K562 (cell line): Measurements from ENCODE around the gene SREBF1. TPM values are rescaled to one million over a fixed set of nuclear protein-coding genes. Genes with fewer than 3 reads are reported as not detected.

ENCODE experiments used
- ATAC-seq: fragments of 200-7000 bp; cut with Tn5 transposase; 3 replicates; pipeline ENCODE4 v1.9.1; 2020; ENCODE audit warnings: moderate library complexity
- BruUV-seq: library from RNA; stranded (reverse); fragments of 400-500 nt; replicated peaks from 2 replicates; lab custom pipeline; 2021; lab: Mats Ljungman, UMichigan
- CTCF ChIA-PET: fragments of 300-600 bp; formaldehyde crosslinking; extraction: SDS; loops from one replicate; lab custom pipeline; 2021; ENCODE audit warnings: low intra/inter-chr PET ratio; lab: Yijun Ruan, JAX
- POLR2A ChIA-PET: fragments of 300-600, 350-650 bp; sonication (Branson Sonifier 250); formaldehyde crosslinking; extraction: SDS; loops from one replicate; lab custom pipeline; 2021; ENCODE audit warnings: antibody characterized with exemption, inconsistent platforms; lab: Yijun Ruan, JAX
- DNase-seq, 4 experiments: peaks; one replicate each; pipeline versions ENCODE4 v3.0.0 to v3.0.0-alpha.2; 2011 to 2018; ENCODE audit warnings: low spot score in 3 of 4, mixed read lengths in 3 of 4; ENCODE audit errors: extremely low read depth in 1 of 4
- FAIRE-seq: peaks from 2 replicates; lab custom pipeline; 2011; peaks lifted over from hg19 to GRCh38; lab: Jason Lieb, UNC
- H2AFZ ChIP-seq: 2 replicates; pipeline ENCODE4 v1.6.0; 2011; ENCODE audit warnings: low read depth, low read length, control low read depth, inconsistent platforms
- H3K27ac ChIP-seq: fragments of 200-600 bp; 3 replicates; pipeline ENCODE4 v1.8.0; 2011; ENCODE audit warnings: low read depth, mild to moderate bottlenecking, control low read depth, inconsistent platforms, low read length, moderate library complexity, mixed read lengths; ENCODE audit errors: extremely low read depth
- H3K27me3 ChIP-seq, 2 experiments: fragments of 300-600 bp in 1 of 2; 2 replicates in 1 of 2; 3 replicates in 1 of 2; pipeline versions ENCODE4 v1.6.0 to v1.8.0; 2011; ENCODE audit warnings: inconsistent platforms in 2 of 2, low read length in 2 of 2, mild to moderate bottlenecking in 1 of 2, mixed read lengths in 1 of 2, moderate library complexity in 1 of 2; ENCODE audit not compliant: control insufficient read depth in 2 of 2, insufficient read depth in 2 of 2
- H3K36me3 ChIP-seq: fragments of 300-600 bp; 3 replicates; pipeline ENCODE4 v1.8.0; 2011; ENCODE audit warnings: mild to moderate bottlenecking, low read length, inconsistent platforms; ENCODE audit not compliant: control insufficient read depth, insufficient read depth
- H3K4me1 ChIP-seq, 2 experiments: fragments of 200-600 bp in 1 of 2; replicated peaks in 1 of 2; 2 replicates in 1 of 2; 3 replicates in 1 of 2; pipeline versions ENCODE4 v1.5.1 to v1.8.0; 2011; ENCODE audit warnings: inconsistent platforms in 2 of 2, low read length in 2 of 2, mild to moderate bottlenecking in 1 of 2, mixed read lengths in 1 of 2, moderate library complexity in 1 of 2; ENCODE audit not compliant: control insufficient read depth in 2 of 2, insufficient read depth in 2 of 2
- H3K4me2 ChIP-seq: 2 replicates; pipeline ENCODE4 v1.6.1; 2011; ENCODE audit warnings: low read length, control low read depth, inconsistent platforms, mixed read lengths; ENCODE audit not compliant: insufficient read depth
- H3K4me3 ChIP-seq: fragments of 200-600 bp; sonication (generic), shearing (Covaris generic); 2 replicates; pipeline ENCODE4 v1.5.1; 2016; ENCODE audit warnings: control low read depth, inconsistent platforms
- H3K79me2 ChIP-seq: fragments of 200-600 bp; 3 replicates; pipeline ENCODE4 v1.8.0; 2011; ENCODE audit warnings: low read length, inconsistent platforms; ENCODE audit not compliant: control insufficient read depth, insufficient read depth
- H3K9ac ChIP-seq, 2 experiments: 2 replicates each; pipeline versions ENCODE4 v1.6.0 to v1.6.1; 2011; ENCODE audit warnings: low read depth in 2 of 2, low read length in 2 of 2, control low read depth in 1 of 2, inconsistent platforms in 1 of 2, mild to moderate bottlenecking in 1 of 2, mixed read lengths in 1 of 2; ENCODE audit not compliant: insufficient read depth in 1 of 2
- H3K9me1 ChIP-seq: one replicate; pipeline ENCODE4 v1.6.0; 2011; ENCODE audit warnings: inconsistent platforms, mild to moderate bottlenecking, low read length, moderate library complexity; ENCODE audit not compliant: control insufficient read depth, insufficient read depth
- H3K9me3 ChIP-seq: replicated peaks from 2 replicates; pipeline ENCODE4 v1.5.1; 2011; ENCODE audit warnings: low read depth, low read length, inconsistent platforms; ENCODE audit not compliant: control insufficient read depth, insufficient read depth
- H4K20me1 ChIP-seq: replicated peaks from 2 replicates; pipeline ENCODE4 v1.6.1; 2011; ENCODE audit warnings: low read length, inconsistent platforms, mixed read lengths; ENCODE audit not compliant: control insufficient read depth, insufficient read depth
- EZH2 ChIP-seq: IDR thresholded peaks from 2 replicates; pipeline ENCODE4 v1.6.1; 2012; ENCODE audit warnings: low read depth, mild to moderate bottlenecking, inconsistent platforms, low read length, borderline replicate concordance
- HMBOX1 ChIP-seq: sonication (generic); IDR thresholded peaks from 2 replicates; pipeline ENCODE4 v1.6.1; 2016
- MEF2A ChIP-seq: IDR thresholded peaks from 2 replicates; pipeline ENCODE4 v1.6.1; 2011; ENCODE audit warnings: low read depth, mild to moderate bottlenecking, low read length, moderate library complexity; ENCODE audit not compliant: control insufficient read depth
- NELFE ChIP-seq: IDR thresholded peaks from 2 replicates; pipeline ENCODE4 v1.6.1; 2011; ENCODE audit warnings: mild to moderate bottlenecking; ENCODE audit not compliant: insufficient read depth, insufficient read length
- NEUROD1 ChIP-seq: fragments of 150-350 bp; IDR thresholded peaks from 2 replicates; pipeline ENCODE4 v1.6.1; 2014; ENCODE audit warnings: borderline replicate concordance, low read length, low read depth; ENCODE audit not compliant: partially characterized antibody
- NFYB ChIP-seq: IDR thresholded peaks from 2 replicates; pipeline ENCODE4 v1.6.1; 2011; ENCODE audit warnings: mild to moderate bottlenecking, moderate library complexity; ENCODE audit not compliant: insufficient read length; ENCODE audit errors: extremely low read depth
- PPARD ChIP-seq: fragments of 250-450 bp; sonication (Bioruptor Pico); IDR thresholded peaks from 2 replicates; pipeline ENCODE4 v1.8.0; 2022; ENCODE audit warnings: inconsistent platforms, mild to moderate bottlenecking, moderate library complexity
- SIX5 ChIP-seq, 2 experiments: IDR thresholded peaks; 2 replicates each; pipeline ENCODE4 v1.6.1; 2011; ENCODE audit warnings: low read length in 2 of 2, borderline replicate concordance in 1 of 2, low read depth in 1 of 2, mild to moderate bottlenecking in 1 of 2, moderate library complexity in 1 of 2; ENCODE audit not compliant: insufficient read depth in 1 of 2
- THRB ChIP-seq: fragments of 450-650 bp; formaldehyde crosslinking; conservative IDR thresholded peaks from 2 replicates; pipeline ENCODE4 v1.4.0; 2022; ENCODE audit warnings: mild to moderate bottlenecking, missing genetic modification characterization
- ZNF197 ChIP-seq: fragments of 200-800 bp; sonication (Bioruptor generic); IDR thresholded peaks from 2 replicates; pipeline ENCODE4 v1.6.1; 2016; ENCODE audit warnings: low read depth, missing genetic modification characterization, missing compliant biosample characterization
- WGBS: fragments of 100-300 bp; shearing (Covaris generic); methylation state at CpG from one replicate; pipeline ENCODE4 v1.1.6; 2016; ENCODE audit warnings: low coverage, mixed read lengths; ENCODE audit not compliant: insufficient coverage; ENCODE audit errors: missing lambda C conversion rate; 5-methylcytosine and 5-hydroxymethylcytosine counted together
- in situ Hi-C: fragments of 300-500 bp; cut with MboI; formaldehyde crosslinking; loops from 4 replicates; pipeline ENCODE4 v1.15.0; 2018; ENCODE audit warnings: inconsistent platforms, mixed read lengths
- intact Hi-C: fragments of 100-400 bp; cut with micrococcal nuclease; formaldehyde crosslinking; loops from 2 replicates; pipeline ENCODE4 v1.14.2; 2022
- polyA plus RNA-seq, 8 experiments: library from polyadenylated mRNA; depleted of rRNA in 4 of 8; stranded (reverse) in 5 of 8; unstranded in 3 of 8; fragments of >200 nt; fragmentation: Nextera tagmentation in 2 of 8; fragmentation: Illumina TruSeq in 1 of 8; extraction: Ambion mirVana in 2 of 8; extraction: Trizol in 1 of 8; gene quantifications; 2 replicates each; pipeline versions ENCODE4 v1.2.1 to v1.2.3, GENCODE V29; 2011 to 2014; ENCODE audit warnings: inconsistent platforms in 1 of 8, missing spikeins in 1 of 8
- total RNA-seq, 7 experiments: library from RNA; depleted of rRNA in 6 of 7; stranded (reverse); fragments of >200 nt in 6 of 7; fragmentation: Illumina TruSeq in 2 of 7; extraction: Trizol in 2 of 7; gene quantifications; 2 replicates each; pipeline versions ENCODE4 v1.2.1 to v1.2.3, GENCODE V29; 2011 to 2021; ENCODE audit warnings: low replicate concordance in 1 of 7

SREBF1 gene
- total and polyA plus RNA-seq, 9 of the 15 experiments (the other 6 are each of a cell fraction or from before 2014, with no cell fraction given): 1.6 to 169 (median 69.4) TPM

- CTCF ChIA-PET: no interaction called here
- Histone ChIP-seq H3K4me3 (no peak overlapping the region), H3K4me1 (peaks cover 0 to 82% of the 10 kb centered on the region in 2 experiments), H3K9ac (no peak overlapping the region; a peak in 2 of 4 replicates), H3K27me3 (no peaks in the 10 kb centered on the region), H2AFZ (no peak overlapping the region), H3K27ac (no peak overlapping the region), H3K4me2 (no peak overlapping the region), H4K20me1 (no peaks in the 10 kb centered on the region; the same call in 1 of the 2 replicates), H3K36me3 (peaks cover 7% of the 10 kb centered on the region; the same call in 2 of the 3 replicates), H3K9me3 (no peaks in the 10 kb centered on the region), H3K79me2 (peaks cover 12% of the 10 kb centered on the region; the same call in 1 of the 3 replicates), H3K9me1 (no peaks in the 10 kb centered on the region)
- POLR2A ChIA-PET: interaction anchor here (0.6 kb wide), 1 partner anchor 464 kb away, joined by 4 read pairs; no protein-coding TSS in a partner anchor
- intact Hi-C loops (loop anchor here (10.0 kb wide), 1 partner anchor 104 kb away; the partner anchor contains the start of gene RAI1), in situ Hi-C loops (no loop called here)
- no peak for DNase-seq
- ATAC-seq: no peak
- TF ChIP-seq THRB (CRISPR knock-in tag): no peak
- no peak for TF ChIP-seq MEF2A
- TF ChIP-seq, all 486 proteins: peak for 0
- BruUV-seq: no TSS peak
- WGBS: 76% methylated on average over 6 of the region's 8 CpGs
- FAIRE-seq: no peak
Measured at GRCh38 chr17:17788967-17789366, 47.8 kb downstream of the SREBF1 start.

GRCh38 chr17:17787568-17787967 is 49.2 kb downstream of the SREBF1 start:
- TF ChIP-seq NELFE: no peak
- TF ChIP-seq EZH2: no peak
- no peak for TF ChIP-seq NFYB
- TF ChIP-seq PPARD (CRISPR knock-in tag): no peak
- TF ChIP-seq ZNF197 (CRISPR knock-in tag): no peak
- TF ChIP-seq HMBOX1: no peak
- no peak for TF ChIP-seq NEUROD1
- no peak for TF ChIP-seq SIX5 (IDR thresholded peaks at IDR 0.05; ENCODE audit: borderline replicate concordance in 1 of 2, insufficient read depth in 1 of 2, low read depth in 1 of 2, low read length in 2 of 2)
- Histone ChIP-seq H3K36me3 (no peaks in the 10 kb centered on the region), H3K79me2 (peaks cover 18% of the 10 kb centered on the region; the same call in 2 of the 3 replicates), H3K9me3 (no peaks in the 10 kb centered on the region), H3K27me3 (no peaks in the 10 kb centered on the region), H3K9me1 (no peaks in the 10 kb centered on the region), H2AFZ (no peak overlapping the region), H3K4me2 (no peak overlapping the region), H3K27ac (no peak overlapping the region), H3K4me1 (peaks cover 0 to 82% of the 10 kb centered on the region in 2 experiments), H3K9ac (peak overlapping the region in 1 of 2 experiments; percentile 45; a peak in 1 of 4 replicates), H3K4me3 (no peak overlapping the region), H4K20me1 (no peaks in the 10 kb centered on the region; the same call in 1 of the 2 replicates)
- in situ Hi-C loops: no loop called here
- DNase-seq (no peak), FAIRE-seq (no peak), ATAC-seq (no peak)
- BruUV-seq: no TSS peak
- WGBS: 97% methylated on average over 7 of the region's 7 CpGs
- intact Hi-C loops: loop anchor here (10.0 kb wide), 1 partner anchor 103 kb away; the partner anchor contains the start of gene RAI1
- CTCF ChIA-PET: no interaction called here
- POLR2A ChIA-PET: interaction anchor here (0.7 kb wide), 1 partner anchor 31 kb away, joined by 3 read pairs; no protein-coding TSS in a partner anchor
